Mononuclear cell (primary cell): ENCODE results near the gene ATAD2B. TPM values are rescaled to one million over a fixed set of nuclear protein-coding genes. Genes with fewer than 3 reads are reported as not detected.

Experiments used
- H3K27me3 ChIP-seq: 2 replicates; pipeline ENCODE4 v1.6.0; 2011; ENCODE audit warnings: low read length, control low read depth; ENCODE audit not compliant: insufficient read depth
- H3K4me1 ChIP-seq: 2 replicates; pipeline ENCODE4 v1.5.1; 2011; ENCODE audit warnings: mild to moderate bottlenecking, low read length, control low read depth; ENCODE audit not compliant: insufficient read depth
- H3K4me3 ChIP-seq: 2 replicates; pipeline ENCODE4 v1.5.1; 2011; ENCODE audit warnings: mild to moderate bottlenecking, low read length, moderate library complexity
- H3K9me3 ChIP-seq: 2 replicates; pipeline ENCODE4 v1.5.1; 2011; ENCODE audit warnings: low read depth, mild to moderate bottlenecking, control low read depth, low read length
- total RNA-seq: library from RNA; depleted of rRNA; stranded (reverse); fragments of >200 nt; gene quantifications from one replicate; pipeline ENCODE4 v1.2.3, GENCODE V29; 2012

Gene ATAD2B
- total RNA-seq, 1 donor: 55.2 TPM

DNA sequence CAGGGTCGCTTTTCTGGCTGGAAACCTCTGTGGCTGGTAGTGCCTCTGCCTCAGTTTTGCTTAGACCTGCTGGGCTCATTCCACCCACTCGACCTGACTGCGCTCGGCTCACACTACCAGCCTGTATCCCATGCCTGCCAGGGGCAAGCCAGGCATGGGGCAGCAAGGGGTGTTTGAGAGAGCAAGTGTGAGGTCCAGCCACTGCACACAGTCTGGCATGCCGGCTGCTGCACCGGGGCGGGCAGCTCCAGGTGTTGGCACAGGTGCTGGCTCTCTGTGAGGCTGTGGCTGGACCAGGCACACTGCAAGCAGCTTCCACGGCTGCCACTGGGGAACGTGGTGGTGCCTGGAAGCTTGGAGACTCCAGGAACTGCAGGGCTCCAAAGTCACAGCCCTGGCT is 90.9 kb downstream of the ATAD2B start:
- Histone ChIP-seq H3K9me3 (no peaks in the 10 kb centered on the region), H3K4me1 (no peaks in the 10 kb centered on the region), H3K4me3 (no peak overlapping the region), H3K27me3 (no peaks in the 10 kb centered on the region)

DNA sequence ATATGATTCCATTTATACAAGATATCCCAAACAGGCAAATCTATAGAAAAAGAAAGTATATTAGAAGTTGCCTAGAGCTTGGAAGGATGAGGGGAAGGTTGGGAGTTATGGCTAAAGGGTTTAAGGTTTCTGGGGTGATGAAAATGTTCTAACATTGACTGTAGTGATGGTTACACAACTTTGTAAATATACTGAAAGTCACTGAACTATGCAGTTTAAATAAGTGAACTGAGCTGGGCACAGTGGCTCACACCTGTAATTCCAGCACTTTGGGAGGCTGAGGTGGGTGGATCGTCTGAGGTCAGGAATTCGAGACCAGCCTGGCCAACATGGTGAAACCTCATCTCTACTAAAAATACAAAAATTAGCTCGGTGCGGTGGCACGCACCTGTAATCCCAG is 91.5 kb downstream of the ATAD2B start:
- Histone ChIP-seq H3K4me1 (no peaks in the 10 kb centered on the region), H3K27me3 (no peaks in the 10 kb centered on the region), H3K4me3 (no peak overlapping the region), H3K9me3 (no peaks in the 10 kb centered on the region)

DNA sequence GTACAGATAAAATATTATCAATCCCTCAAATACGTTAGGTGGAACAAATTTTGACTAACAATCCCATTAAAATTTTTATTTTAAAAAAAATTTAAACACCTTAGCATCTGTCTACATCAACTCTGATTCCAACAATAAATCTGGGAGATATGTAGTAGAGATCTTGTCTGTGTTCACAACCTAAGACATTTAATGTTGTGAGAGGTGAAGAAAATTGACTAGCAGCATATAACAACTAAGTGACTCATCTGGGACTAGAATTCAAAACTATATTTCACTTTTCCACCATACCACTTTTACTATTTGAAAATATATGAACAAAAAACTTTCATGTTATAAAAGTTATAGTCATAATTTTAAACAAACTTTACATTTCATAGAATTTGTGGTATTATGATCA is 97.9 kb downstream of the ATAD2B start:
- H3K9me3 ChIP-seq: no peaks in the 10 kb centered on the region
- no peaks in the 10 kb centered on the region for H3K27me3 ChIP-seq
- no peak overlapping the region for H3K4me3 ChIP-seq
- H3K4me1 ChIP-seq: no peaks in the 10 kb centered on the region

DNA sequence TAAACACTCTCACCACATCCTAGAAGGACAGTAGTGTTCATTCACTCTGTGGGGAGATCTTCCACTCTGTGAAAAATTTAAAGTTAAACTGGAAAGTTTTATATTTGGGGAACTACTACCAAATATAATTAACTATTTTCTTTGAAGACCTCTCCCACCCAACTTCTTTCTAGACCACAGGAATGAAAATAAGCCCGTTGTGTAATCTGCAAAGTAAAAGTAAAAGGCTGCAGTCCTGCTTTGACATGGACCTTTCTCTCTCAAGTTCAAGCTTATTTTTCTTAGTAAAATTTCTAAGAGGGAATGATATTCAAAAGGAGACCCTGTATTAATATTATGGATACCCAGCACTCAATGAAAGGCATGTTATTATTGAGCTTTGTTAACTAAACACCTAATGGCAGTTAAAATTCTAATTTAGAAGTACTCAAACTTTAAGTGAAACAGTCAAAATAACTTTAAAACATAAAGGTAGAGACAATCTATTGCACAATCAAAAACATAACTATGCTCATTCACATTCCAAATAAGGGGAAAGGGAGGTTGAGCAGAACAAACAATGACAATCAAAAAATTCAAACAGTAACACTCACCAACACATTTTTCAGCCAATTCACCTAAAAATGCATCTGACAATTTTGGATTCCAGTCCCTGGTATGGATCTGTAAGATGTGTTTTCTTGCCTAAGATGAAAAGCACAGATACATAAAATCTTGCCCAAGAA is 98.5 kb downstream of the ATAD2B start:
- H3K27me3 ChIP-seq: no peaks in the 10 kb centered on the region
- no peaks in the 10 kb centered on the region for H3K9me3 ChIP-seq
- no peaks in the 10 kb centered on the region for H3K4me1 ChIP-seq
- no peak overlapping the region for H3K4me3 ChIP-seq

DNA sequence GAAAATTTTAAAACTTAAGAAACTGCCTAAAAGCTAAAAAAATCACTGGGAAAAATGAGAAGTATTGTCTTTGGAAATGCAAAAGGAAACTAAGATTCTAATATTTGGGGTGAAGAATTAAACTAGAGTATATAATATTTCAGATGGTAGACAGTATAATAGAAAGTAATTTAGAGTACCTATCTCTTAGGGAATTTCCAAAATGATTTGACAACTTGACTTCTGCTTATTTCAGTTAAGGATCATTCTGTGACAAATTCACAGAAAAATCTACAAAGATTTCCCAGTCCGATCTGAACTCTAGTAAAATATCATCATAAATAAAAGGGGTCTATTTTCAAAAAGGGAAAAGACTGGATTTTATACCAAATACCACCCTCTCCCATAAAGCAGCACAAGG is 99.6 kb downstream of the ATAD2B start:
- H3K4me1 ChIP-seq: no peaks in the 10 kb centered on the region
- no peaks in the 10 kb centered on the region for H3K27me3 ChIP-seq
- H3K4me3 ChIP-seq: no peak overlapping the region
- H3K9me3 ChIP-seq: no peaks in the 10 kb centered on the region

DNA sequence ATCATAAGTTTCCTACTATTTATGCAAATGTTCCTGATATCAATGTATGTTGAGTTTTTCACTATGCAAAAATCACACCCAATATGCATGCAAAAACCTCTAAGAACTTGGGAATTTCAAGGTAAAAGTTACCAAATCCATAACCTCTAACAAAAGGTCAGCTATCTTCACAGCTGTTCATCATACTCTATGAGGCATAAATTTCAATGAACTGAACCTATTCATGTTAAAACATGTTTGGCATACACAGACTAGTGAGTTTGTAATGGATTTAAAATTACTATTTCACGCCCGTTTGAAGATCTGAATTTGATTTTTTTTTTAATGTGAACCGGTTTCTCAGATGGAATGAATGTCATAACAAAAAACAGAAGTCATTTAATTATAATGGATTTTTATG is 100.2 kb downstream of the ATAD2B start:
- Histone ChIP-seq H3K4me3 (no peak overlapping the region), H3K27me3 (no peaks in the 10 kb centered on the region), H3K4me1 (no peaks in the 10 kb centered on the region), H3K9me3 (no peaks in the 10 kb centered on the region)

DNA sequence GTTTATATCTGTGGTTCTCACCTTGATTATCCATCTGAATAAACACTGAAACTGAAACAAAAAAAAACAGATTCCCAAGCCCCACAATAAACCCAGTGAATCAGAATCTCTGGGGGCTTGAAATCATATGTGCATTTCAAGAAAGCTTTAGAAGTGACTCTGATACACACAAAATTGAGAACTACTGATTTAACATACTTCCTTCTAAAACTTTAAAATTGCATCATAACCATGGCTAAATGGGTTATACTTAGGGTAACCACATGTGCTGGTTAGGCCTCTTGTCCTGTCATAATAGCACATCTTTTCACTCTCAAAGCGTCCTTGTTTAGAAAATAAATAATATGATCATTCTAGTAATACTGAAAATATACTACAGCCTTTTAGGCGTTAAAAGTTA is 100.9 kb downstream of the ATAD2B start:
- H3K9me3 ChIP-seq: no peaks in the 10 kb centered on the region
- no peaks in the 10 kb centered on the region for H3K27me3 ChIP-seq
- H3K4me3 ChIP-seq: no peak overlapping the region
- H3K4me1 ChIP-seq: no peaks in the 10 kb centered on the region

DNA sequence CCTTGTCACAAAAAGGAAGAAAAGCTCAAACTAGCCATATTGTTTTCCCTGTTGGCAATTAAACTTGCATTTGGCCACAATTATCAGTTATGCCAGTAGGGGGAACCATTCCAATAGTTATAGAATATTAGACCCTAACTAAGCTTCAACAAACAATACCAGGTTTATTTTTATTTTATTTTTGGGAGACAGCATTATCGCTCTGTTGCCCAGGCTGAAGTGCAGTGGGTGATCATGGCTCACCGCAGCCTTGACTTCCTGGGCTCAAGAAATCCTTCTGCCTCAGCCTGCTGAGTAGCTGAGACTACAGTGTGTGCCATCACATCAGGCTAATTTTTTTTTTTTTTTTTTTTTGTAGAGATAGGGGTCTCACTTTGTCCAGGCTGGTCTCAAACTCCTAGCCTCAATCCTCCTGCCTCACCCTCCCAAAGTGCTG is 102.1 kb downstream of the ATAD2B start:
- Histone ChIP-seq H3K9me3 (no peaks in the 10 kb centered on the region), H3K4me1 (no peaks in the 10 kb centered on the region), H3K4me3 (no peak overlapping the region), H3K27me3 (no peaks in the 10 kb centered on the region)

DNA sequence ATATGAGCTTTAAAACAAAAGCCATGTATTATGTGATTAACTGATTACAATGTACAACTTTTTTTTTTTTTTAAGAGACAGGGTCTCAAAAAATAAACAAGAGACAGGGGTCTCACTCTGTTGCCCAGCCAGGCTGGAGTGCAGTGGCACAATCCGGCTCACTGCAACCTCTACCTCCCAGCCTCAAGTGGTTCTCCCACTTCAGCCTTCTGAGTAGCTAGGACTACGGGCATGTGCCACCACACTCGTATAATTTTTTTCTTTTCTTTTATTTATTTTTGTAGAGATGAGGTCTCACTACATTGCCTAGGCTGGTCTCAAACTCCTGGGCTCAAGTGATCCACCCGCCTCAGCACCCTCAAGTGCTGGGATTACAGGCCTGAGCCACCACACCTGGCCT is 103.1 kb downstream of the ATAD2B start:
- Histone ChIP-seq H3K9me3 (no peaks in the 10 kb centered on the region), H3K4me3 (no peak overlapping the region), H3K4me1 (no peaks in the 10 kb centered on the region), H3K27me3 (no peaks in the 10 kb centered on the region)

DNA sequence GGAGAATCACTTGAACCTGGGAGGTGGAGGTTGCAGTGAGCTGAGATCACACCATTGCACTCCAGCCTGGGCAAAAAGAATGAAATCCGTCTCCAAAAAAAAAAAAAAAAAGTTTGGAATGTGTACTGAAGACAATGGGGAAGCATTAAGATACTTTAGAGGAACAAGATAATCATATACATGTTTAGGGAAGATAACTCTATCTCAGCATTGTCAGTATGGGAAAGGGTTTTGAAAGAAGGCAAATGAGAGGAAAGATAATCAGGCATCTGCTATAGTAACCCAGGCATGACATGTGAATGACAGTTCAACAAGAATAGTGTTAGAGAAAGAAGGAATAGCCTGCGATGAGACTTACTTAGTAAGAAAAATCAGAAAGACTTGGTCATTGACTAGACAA is 112.0 kb downstream of the ATAD2B start:
- no peak overlapping the region for H3K4me3 ChIP-seq

DNA sequence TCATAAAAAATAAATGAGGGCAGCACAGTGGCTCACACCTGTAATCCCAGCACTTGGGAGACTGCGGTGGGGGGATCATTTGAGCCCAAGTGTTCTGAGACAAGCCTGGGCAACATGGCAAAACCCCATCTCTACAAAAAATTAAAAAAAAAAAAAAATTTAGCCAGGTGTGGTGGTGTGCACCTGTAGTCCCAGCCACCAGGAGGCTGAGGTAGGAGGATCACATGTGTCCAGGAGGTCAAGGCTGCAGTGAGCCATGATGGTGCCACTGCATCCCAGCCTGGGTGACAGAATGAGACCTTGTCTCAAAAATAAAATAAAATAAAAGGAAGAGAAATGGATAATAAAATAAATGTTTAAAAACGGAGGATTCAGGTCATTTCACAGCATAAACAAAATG is 113.5 kb downstream of the ATAD2B start:
- H3K4me3 ChIP-seq: no peak overlapping the region
- H3K9me3 ChIP-seq: no peaks in the 10 kb centered on the region
- no peaks in the 10 kb centered on the region for H3K4me1 ChIP-seq
- H3K27me3 ChIP-seq: no peaks in the 10 kb centered on the region

More for the DNA sequence above, 112.0 kb downstream of the ATAD2B start:
- Histone ChIP-seq H3K27me3 (no peaks in the 10 kb centered on the region), H3K9me3 (no peaks in the 10 kb centered on the region), H3K4me1 (no peaks in the 10 kb centered on the region)

DNA sequence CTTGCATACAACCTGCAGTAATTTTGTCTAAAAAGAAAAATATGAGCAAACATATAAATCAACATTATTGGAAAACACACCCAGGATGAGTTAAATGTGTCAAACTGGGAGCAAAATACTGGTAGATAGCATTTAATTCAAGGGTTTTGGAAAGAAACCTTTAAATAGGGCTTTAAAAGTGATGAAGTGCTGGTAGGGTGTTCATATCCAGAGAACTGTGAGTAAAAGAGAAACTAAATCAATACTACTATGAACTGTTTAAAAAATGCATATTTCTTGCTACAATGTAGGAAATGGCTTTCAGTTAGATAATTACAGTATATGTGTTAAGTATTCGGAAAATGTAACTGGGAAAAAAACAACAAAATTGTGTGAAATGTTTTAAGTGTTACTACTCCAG is 117.8 kb downstream of the ATAD2B start:
- H3K9me3 ChIP-seq: no peaks in the 10 kb centered on the region
- no peaks in the 10 kb centered on the region for H3K27me3 ChIP-seq
- no peaks in the 10 kb centered on the region for H3K4me1 ChIP-seq
- no peak overlapping the region for H3K4me3 ChIP-seq

DNA sequence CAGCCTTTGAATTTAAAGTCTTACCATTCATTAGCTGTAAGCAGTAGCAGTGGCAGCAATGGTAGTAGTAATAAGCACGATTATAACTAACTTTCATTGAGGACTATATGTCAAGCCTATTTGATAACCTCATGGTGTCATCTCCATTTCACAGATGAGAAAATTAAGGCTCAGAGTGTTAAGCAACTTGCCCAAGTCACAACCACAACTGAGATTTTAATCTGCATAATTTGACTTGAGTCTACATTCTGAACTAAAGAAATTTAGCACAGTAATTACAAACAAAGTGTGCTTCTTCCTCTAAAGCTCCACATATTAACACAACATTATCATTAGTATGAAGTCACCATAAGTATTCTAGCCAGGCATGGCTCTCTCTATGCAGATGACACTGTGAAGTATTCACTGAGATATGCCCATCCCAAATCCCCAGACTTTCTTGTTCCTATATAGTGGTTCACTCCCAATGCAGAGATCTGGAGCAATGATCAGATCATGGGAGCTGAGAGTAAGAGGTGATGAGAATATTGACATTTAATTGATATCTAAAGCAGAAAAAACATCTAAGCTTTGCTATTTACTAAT is 120.2 kb downstream of the ATAD2B start:
- no peak overlapping the region for H3K4me3 ChIP-seq
- H3K4me1 ChIP-seq: no peaks in the 10 kb centered on the region
- H3K27me3 ChIP-seq: no peaks in the 10 kb centered on the region
- H3K9me3 ChIP-seq: no peaks in the 10 kb centered on the region

DNA sequence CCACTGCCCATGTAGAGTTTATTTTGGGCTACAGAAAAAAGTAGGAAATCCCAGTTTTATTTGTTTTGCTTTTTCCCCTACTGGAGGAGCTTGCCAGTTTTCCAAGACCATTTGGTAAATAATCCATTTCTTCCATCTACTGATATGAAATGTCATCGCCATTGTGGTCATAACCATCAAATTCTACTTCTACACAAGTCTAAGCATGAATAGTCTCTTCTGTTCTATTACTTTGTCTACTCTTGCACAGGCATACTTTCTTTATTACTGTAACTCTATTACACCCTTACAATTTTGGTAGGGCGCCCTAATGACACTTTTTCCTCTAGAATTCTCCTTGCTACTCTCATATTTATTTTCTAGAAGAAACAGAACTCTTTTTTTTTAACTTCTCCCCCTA is 120.7 kb downstream of the ATAD2B start:
- H3K4me1 ChIP-seq: no peaks in the 10 kb centered on the region
- H3K4me3 ChIP-seq: no peak overlapping the region
- no peaks in the 10 kb centered on the region for H3K27me3 ChIP-seq
- H3K9me3 ChIP-seq: no peaks in the 10 kb centered on the region

DNA sequence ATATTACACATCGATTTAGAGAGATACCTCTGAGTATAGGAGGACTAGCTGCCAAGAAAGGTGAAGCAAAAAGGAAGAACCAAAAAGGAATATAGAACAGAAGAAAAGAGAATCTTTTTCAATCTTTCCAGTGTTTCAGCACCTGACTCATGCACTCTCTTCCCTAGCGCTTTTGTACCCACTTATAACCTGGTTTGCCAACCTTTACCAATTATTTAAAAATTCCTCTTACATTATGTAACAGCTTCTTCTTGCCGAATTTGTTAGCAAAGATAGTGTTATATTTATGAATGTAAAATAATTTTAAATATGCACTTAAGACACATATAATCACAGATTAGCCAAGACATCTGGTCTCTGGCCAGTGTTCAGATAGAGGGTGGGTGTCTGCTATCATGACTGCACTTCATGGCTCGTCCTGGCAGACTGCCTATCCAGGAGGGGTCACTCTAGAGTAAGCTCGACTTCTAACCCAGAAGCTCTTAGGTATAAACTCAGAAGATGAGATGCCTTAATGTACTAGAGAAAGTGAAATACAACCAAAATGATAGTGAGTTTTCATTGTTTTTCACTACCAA is 122.9 kb downstream of the ATAD2B start:
- H3K27me3 ChIP-seq: no peaks in the 10 kb centered on the region
- H3K4me3 ChIP-seq: no peak overlapping the region
- no peaks in the 10 kb centered on the region for H3K4me1 ChIP-seq
- H3K9me3 ChIP-seq: no peaks in the 10 kb centered on the region
